ENCODE results near the gene TCN1. TPM values are rescaled to one million over a fixed set of nuclear protein-coding genes. Genes with fewer than 3 reads are reported as not detected.
A peak's percentile ranks its signal among the peaks of the same experiment; 100 is the strongest.
"Not testable (repeated sequence)": the region's sequence is repeated elsewhere in the genome, so short reads cannot be mapped to it uniquely, and the experiment has no call there.

The TCN1 gene
- total RNA-seq, 6 donors from 2014 or later, result 1.1 TPM; not detected in 5

GRCh38 chr11:59849129-59849528, 17.2 kb downstream of the TCN1 start:
- Histone ChIP-seq H3K4me3 (no peak overlapping the region), H3K4me1 (no peaks in the 10 kb centered on the region), H3K27ac (no peak overlapping the region), H3K9me3 (no peaks in the 10 kb centered on the region), H3K36me3 (no peaks in the 10 kb centered on the region), H3K27me3 (no peaks in the 10 kb centered on the region)
- DNase-seq (peak in 1 of 2 donors; percentile 24), ATAC-seq (ENCODE audit: low FRiP score in 2 of 2) (no peak)
- no peak for TF ChIP-seq CTCF (IDR thresholded peaks at IDR 0.05)
- no peak for TF ChIP-seq POLR2AphosphoS5 (IDR thresholded peaks at IDR 0.05)
- TF ChIP-seq POLR2A (IDR thresholded peaks at IDR 0.05), result no peak
- TF ChIP-seq EP300 (IDR thresholded peaks at IDR 0.05), result no peak
- WGBS, 2 donors, result 9 to 12% methylated on average over 2 of the region's 2 CpGs

GRCh38 chr11:59848439-59848838, 17.8 kb downstream of the TCN1 start:
- ATAC-seq (ENCODE audit: low FRiP score in 2 of 2); H3K36me3 ChIP-seq; H3K9me3 ChIP-seq; H3K4me1 ChIP-seq; H3K27me3 ChIP-seq; DNase-seq; H3K4me3 ChIP-seq; H3K27ac ChIP-seq: not testable (repeated sequence)
- 94 to 95% methylated on average over 6 of the region's 6 CpGs for WGBS, 2 donors

- WGBS, 2 donors, result 72 to 81% methylated on average over 3 of the region's 3 CpGs
- DNase-seq, result no peak
- ATAC-seq (ENCODE audit: low FRiP score in 2 of 2), result no peak
- Histone ChIP-seq H3K27me3 (no peaks in the 10 kb centered on the region), H3K9me3 (no peaks in the 10 kb centered on the region), H3K4me3 (no peak overlapping the region), H3K36me3 (no peaks in the 10 kb centered on the region), H3K4me1 (no peaks in the 10 kb centered on the region), H3K27ac (no peak overlapping the region)
- no peak for TF ChIP-seq POLR2AphosphoS5 (IDR thresholded peaks at IDR 0.05)
- TF ChIP-seq EP300 (IDR thresholded peaks at IDR 0.05), result no peak
- no peak for TF ChIP-seq CTCF (IDR thresholded peaks at IDR 0.05)
- no peak for TF ChIP-seq POLR2A (IDR thresholded peaks at IDR 0.05)
Measured at GRCh38 chr11:59847626-59848025, 18.7 kb downstream of the TCN1 start.

- H3K4me3 ChIP-seq, result no peak overlapping the region
- ATAC-seq (ENCODE audit: low FRiP score in 2 of 2) (no peak), DNase-seq (no peak)
- H3K36me3 ChIP-seq, result no peaks in the 10 kb centered on the region
- H3K9me3 ChIP-seq, result no peaks in the 10 kb centered on the region
- H3K27ac ChIP-seq, result no peak overlapping the region
- no peaks in the 10 kb centered on the region for H3K4me1 ChIP-seq
- no peak for TF ChIP-seq CTCF (IDR thresholded peaks at IDR 0.05)
- 84 to 90% methylated on average over 5 of the region's 5 CpGs for WGBS, 2 donors
- H3K27me3 ChIP-seq, result no peaks in the 10 kb centered on the region
Measured at GRCh38 chr11:59846556-59846955, 19.7 kb downstream of the TCN1 start.

- Histone ChIP-seq H3K36me3 (no peaks in the 10 kb centered on the region), H3K27ac (no peak within 1 kb of the TSS), H3K27me3 (no peaks in the 10 kb centered on the region), H3K4me3 (no peak within 1 kb of the TSS), H3K4me1 (no peaks in the 10 kb centered on the region), H3K9me3 (no peaks in the 10 kb centered on the region)
- WGBS, 2 donors, result 48 to 58% methylated on average over 4 of the region's 4 CpGs
- ATAC-seq (ENCODE audit: low FRiP score in 2 of 2), result no peak
- no peak for DNase-seq
- TF ChIP-seq EP300 (IDR thresholded peaks at IDR 0.05) (no peak), CTCF (IDR thresholded peaks at IDR 0.05) (no peak), POLR2A (IDR thresholded peaks at IDR 0.05) (no peak), POLR2AphosphoS5 (IDR thresholded peaks at IDR 0.05) (no peak)
Measured at GRCh38 chr11:59845399-59845798, 20.9 kb downstream of the TCN1 start, which contains the start of gene CBLIF. CBLIF (minus strand) TSS chr11:59845499; CDS start chr11:59845453, 46 bp downstream.

Data from upper lobe of left lung (tissue), 6 donors.